T-helper 2 cell treated with Interferon-gamma antibody and Interleukin-4, amounts not matched to agents 100 ng/mL and 5 ng/mL, for 36 hours (primary cell): ENCODE data around the gene KMT2A. TPM values are rescaled to one million over a fixed set of nuclear protein-coding genes. Genes with fewer than 3 reads are reported as not detected.
"Not testable (repeated sequence)": the region's sequence is repeated elsewhere in the genome, so short reads cannot be mapped to it uniquely, and the experiment has no call there.

Source experiments
- intact Hi-C: fragments of 100-400 bp; cut with micrococcal nuclease; formaldehyde crosslinking; loops from one replicate; pipeline ENCODE4 v1.15.1; 2023
- total RNA-seq: library from RNA; stranded (reverse); gene quantifications from 2 replicates; pipeline ENCODE4 v1.2.3, GENCODE V29; 2022

Gene KMT2A
- total RNA-seq, 1 donor from 2014 or later: 94.9 TPM

GRCh38 chr11:118481238-118481637, 44.9 kb downstream of the KMT2A start:
- intact Hi-C loops: not testable (repeated sequence)

- intact Hi-C loops: no loop called here
These were observed 48.1 kb downstream of the KMT2A start for GRCh38 chr11:118484405-118484804.

GRCh38 chr11:118485273-118485672, 49.0 kb downstream of the KMT2A start:
- intact Hi-C loops: no loop called here

GRCh38 chr11:118488480-118489109, 52.3 kb downstream of the KMT2A start:
- intact Hi-C loops: loop anchor here (1.0 to 2.0 kb wide), 4 partner anchors 50 to 343 kb away; partner anchors contain the start of gene ATP5MG

GRCh38 chr11:118491041-118491440, 54.7 kb downstream of the KMT2A start:
- intact Hi-C loops: no loop called here

- intact Hi-C loops: no loop called here
These were observed 61.5 kb downstream of the KMT2A start for GRCh38 chr11:118497831-118498230.

GRCh38 chr11:118503216-118503615, 66.9 kb downstream of the KMT2A start:
- intact Hi-C loops: no loop called here

- intact Hi-C loops: no loop called here
These were observed 75.3 kb downstream of the KMT2A start for GRCh38 chr11:118511601-118512000.

- intact Hi-C loops: no loop called here
These were observed 77.8 kb downstream of the KMT2A start for GRCh38 chr11:118514103-118514502.

- intact Hi-C loops: no loop called here
These were observed 83.3 kb downstream of the KMT2A start for GRCh38 chr11:118519549-118519948.

GRCh38 chr11:118521892-118522311, 85.6 kb downstream of the KMT2A start:
- intact Hi-C loops: no loop called here

- intact Hi-C loops: no loop called here
These were observed 86.3 kb downstream of the KMT2A start for GRCh38 chr11:118522571-118523072.

- intact Hi-C loops: no loop called here
These were observed 88.1 kb downstream of the KMT2A start for GRCh38 chr11:118524356-118524755.

- intact Hi-C loops: no loop called here
These were observed 88.6 kb downstream of the KMT2A start for GRCh38 chr11:118524757-118525470.

GRCh38 chr11:118526688-118527087, 90.4 kb downstream of the KMT2A start:
- intact Hi-C loops: no loop called here

- intact Hi-C loops: no loop called here
These were observed 90.8 kb downstream of the KMT2A start, which contains the start of gene TTC36 for GRCh38 chr11:118527109-118527508. TTC36 (plus strand) TSS chr11:118527474; CDS start chr11:118527495, 21 bp downstream.

GRCh38 chr11:118528511-118528910, 92.2 kb downstream of the KMT2A start:
- intact Hi-C loops: no loop called here

GRCh38 chr11:118529584-118530175, 93.4 kb downstream of the KMT2A start:
- intact Hi-C loops: loop anchor here (2.0 kb wide), 1 partner anchor 37 kb away; no protein-coding TSS in a partner anchor

GRCh38 chr11:118530180-118530682, 93.9 kb downstream of the KMT2A start:
- intact Hi-C loops: loop anchor here (2.0 kb wide), 1 partner anchor 37 kb away; no protein-coding TSS in a partner anchor

- intact Hi-C loops: loop anchor here (2.0 kb wide), 1 partner anchor 36 kb away; no protein-coding TSS in a partner anchor
These were observed 94.6 kb downstream of the KMT2A start, which contains the start of gene TMEM25 for GRCh38 chr11:118530683-118531596. TMEM25 (plus strand) TSS chr11:118531192; CDS start chr11:118531802, 610 bp downstream.
